ENCODE data around the gene LIN28A.
A peak's percentile ranks its signal among the peaks of the same experiment; 100 is the strongest.

LIN28A gene

DNA sequence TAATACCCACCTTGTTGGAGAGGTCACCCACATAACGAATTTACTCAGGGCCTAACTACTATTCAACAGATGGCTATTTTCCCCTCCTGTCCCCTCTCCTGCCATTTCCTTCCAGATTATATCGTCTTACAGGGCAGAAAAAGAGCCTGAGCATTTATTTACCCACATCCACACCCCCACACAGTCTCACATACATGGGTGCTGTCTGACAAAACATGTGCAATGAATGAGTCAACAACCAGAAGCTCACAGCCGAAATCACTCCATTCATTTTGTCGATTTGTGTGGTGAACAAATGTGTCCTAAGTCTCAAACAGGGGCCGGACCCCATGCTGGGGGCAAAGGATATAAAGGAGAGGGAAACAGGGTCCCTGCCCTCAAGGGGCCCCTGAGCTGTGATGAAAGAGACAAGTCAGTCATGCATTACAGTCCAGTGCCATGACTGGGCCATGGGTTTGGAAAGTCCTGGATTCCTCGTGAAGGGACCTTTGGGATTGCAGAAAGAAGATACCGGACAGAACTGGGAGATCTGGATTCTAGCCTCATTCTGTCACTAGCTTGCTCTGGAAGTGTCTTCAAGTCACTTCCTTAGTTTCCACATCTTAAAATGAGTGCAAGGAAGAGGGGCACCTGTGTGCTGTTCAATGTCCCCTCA, 21.7 kb upstream of the LIN28A start:
- DNase-seq (ENCODE audit: low read depth): no peak

DNA sequence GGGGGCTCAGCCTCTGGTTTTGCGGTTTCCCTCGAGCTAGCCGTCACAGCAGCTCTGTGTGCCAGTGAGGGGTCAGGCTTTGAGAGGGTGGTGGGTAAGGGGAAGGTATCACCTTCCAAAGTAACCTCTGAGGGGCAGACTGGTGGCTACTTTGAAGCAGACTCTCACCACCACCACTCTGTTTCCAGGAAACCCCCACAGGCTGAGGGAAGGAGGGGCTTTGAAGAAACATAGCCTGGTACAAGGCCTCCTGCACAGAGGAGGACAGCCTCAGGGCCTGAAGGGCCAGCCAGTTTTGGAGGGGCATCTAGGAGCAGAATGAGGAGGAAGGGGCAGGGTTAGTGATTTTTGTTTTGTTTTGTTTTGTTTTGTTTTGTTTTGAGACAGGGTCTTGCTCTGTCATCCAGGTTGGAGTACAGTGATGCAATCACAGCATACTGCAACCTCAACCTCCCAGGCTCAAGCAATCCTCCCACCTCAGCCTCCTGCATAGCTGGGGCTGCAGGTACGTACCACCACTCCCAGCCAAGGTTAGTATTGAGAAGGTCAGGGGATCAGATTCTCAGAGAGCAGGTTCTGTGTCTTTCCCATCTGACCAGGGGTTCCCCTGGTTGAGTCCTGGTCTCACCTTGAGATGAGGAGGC, 20.9 kb upstream of the LIN28A start:
- no peak for DNase-seq (ENCODE audit: low read depth)

GRCh38 chr1:26391450-26391849, 19.2 kb upstream of the LIN28A start:
- DNase-seq (ENCODE audit: low read depth): no peak

DNA sequence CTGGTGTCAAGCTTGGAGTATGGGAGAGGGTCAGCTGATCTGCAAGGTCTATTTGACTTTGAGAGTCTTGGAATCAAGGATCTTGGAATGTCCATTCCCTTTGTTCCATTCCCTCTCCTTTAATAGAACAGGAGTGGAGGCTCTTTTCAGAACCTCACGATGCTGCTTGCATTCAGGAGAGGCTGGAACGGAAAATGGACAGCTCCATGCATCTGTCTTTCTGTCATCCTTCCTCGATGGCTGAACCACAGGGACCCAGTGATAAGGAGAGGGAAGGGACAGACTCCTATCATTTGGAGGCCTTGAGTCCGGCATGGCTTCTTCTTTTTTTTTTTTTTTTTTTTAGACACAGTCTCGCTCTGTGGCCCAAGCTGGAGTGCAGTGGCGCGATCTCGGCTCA, 14.9 kb upstream of the LIN28A start:
- no peak for DNase-seq (ENCODE audit: low read depth)

DNA sequence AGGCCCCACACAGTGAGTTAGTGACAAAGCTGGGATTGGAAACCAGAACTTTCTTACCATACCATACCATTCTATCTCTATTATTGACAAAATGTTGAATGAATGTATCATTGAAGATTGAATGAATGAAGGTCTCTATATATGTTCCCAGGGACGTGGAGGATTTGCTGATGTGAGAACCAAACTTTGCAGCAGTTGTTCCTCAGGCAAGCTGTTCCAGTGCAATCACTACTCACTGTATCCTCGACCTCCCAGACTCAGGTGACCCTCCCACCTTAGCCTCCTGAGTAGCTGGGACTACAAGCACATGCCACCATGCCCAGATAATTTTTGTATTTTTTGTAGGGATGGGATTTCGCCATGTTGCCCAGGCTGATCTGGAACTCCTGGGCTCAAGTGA, 11.6 kb upstream of the LIN28A start:
- DNase-seq (ENCODE audit: low read depth): no peak

GRCh38 chr1:26401891-26402290, 8.7 kb upstream of the LIN28A start:
- DNase-seq (ENCODE audit: low read depth): no peak

- DNase-seq (ENCODE audit: low read depth): no peak
Measured at GRCh38 chr1:26403656-26404055, 7.0 kb upstream of the LIN28A start.

DNA sequence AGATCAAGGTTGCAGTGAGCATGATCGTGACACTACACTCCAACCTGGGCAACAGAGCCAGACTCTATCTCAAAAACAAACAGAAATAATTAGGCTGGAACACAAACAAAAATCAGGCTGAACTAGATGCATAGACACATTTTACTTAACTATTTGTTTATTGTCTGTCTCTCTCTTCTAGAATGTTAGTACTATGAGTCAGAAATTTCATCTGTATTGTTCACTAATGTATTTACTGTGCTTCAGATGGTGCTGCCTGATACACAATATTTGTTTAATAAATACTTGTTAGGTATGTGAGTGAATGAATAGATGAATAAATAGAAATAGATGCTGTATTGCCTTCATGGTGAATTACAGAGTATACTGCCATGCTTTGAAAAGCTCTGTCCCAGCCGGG, 6.0 kb upstream of the LIN28A start:
- DNase-seq (ENCODE audit: low read depth): no peak

DNA sequence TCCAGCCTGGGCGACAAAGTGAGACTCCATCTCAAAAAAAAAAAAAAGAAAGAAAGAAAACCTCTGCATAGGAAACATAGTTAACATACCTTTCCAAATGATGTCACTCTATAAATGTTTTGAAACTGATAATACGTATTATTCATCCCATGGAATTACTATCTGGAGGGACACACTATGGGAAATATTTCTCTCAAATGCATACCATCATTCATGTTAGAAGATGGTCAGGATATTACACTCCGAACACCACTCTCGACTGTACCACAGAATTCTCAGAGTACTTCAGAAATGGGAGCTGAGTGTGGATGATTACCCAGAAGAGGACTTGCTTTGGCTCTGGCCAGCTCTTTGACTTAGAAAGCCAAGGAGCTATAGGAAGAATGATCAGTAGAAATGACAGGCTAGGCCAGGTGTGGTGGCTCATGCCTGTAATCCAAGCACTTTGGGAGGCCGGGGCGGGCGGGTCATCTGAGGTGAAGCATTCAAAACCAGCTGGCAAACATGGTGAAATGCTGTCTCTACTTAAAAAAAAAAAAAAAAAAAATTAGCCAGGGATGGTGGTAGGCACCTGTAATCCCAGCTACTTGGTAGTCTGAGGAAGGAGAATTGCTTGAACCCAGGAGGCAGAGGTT, 5.2 kb upstream of the LIN28A start:
- peak; percentile 58 for DNase-seq (ENCODE audit: low read depth)

GRCh38 chr1:26408604-26409003, 2.0 kb upstream of the LIN28A start:
- DNase-seq (ENCODE audit: low read depth): no peak

- DNase-seq (ENCODE audit: low read depth): no peak
Measured at GRCh38 chr1:26409191-26409807, 1.3 kb upstream of the LIN28A start.

DNA sequence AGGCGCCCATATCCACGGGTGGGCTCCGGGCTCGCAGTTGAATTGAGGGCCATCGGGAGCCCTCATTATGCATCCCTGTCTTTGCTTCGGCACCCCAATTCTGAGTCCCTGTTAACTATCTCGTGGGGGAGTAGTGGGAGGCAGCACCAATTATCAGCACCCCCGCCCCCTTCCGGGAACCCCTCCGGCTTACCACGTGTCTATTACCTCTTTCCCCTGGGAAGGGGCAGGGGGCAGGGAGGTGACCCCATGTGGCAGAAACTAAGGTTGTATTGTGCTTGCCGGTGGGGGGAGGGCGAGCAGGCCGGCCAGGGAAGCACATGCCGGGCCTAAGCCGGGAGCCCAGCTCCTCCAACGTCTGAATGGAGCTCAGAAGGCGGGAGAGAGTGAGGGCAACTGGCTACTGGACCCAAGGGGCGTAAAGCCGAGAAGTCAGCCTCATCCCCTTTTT, 1.0 kb downstream of the LIN28A start:
- DNase-seq (ENCODE audit: low read depth): no peak

DNA sequence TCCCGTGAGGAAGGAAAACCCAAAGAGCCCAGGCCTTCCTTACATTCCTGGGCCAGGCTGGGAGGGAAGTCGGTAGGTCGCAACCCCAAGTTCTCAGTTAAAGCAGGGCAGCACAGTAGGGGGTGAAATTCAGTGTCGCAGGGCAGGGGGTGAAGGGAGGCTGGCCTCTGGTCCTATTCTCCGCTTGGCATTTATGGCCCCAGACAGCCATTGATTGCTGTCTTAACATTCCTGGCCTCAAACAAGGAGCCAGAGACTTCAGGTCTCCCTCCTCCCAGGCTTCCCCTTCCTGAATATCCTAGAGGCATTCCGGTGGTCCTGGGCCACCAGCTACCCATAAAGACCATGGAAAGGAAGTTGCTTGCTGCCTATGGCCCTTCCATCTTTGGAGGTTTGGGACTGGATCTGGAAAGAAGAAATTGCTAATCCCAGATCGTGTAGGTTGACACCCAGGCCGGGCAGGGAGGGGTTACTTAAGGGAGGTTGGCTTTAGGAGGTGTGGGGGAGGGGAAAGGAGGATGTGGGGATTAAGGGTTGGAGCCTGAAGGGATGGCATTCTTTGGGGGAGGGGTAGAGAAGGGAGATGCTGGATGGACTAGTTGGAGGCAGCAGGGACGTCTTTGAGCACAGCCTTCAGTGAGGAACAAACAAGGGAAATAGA, 1.7 kb downstream of the LIN28A start:
- DNase-seq (ENCODE audit: low read depth): no peak

DNA sequence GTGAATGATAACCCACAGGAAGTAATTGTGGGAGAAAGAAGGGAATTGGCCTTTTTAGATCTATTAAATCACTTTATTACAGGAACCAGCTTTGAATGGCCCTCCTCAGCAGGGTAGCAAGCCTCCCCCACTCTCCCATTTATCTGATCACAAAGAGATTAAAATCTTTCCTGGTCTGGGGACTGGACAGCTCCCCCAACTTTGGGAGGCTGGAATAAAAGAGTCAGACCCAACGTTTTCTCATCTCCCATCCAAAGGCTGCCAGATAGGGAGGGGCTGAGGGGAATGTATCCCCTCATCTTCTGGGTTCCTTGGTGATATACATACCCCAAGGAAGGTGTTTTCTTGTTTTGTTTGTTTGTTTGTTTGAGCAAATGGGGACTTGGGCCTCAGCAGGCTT, 2.4 kb downstream of the LIN28A start:
- DNase-seq (ENCODE audit: low read depth): no peak

DNA sequence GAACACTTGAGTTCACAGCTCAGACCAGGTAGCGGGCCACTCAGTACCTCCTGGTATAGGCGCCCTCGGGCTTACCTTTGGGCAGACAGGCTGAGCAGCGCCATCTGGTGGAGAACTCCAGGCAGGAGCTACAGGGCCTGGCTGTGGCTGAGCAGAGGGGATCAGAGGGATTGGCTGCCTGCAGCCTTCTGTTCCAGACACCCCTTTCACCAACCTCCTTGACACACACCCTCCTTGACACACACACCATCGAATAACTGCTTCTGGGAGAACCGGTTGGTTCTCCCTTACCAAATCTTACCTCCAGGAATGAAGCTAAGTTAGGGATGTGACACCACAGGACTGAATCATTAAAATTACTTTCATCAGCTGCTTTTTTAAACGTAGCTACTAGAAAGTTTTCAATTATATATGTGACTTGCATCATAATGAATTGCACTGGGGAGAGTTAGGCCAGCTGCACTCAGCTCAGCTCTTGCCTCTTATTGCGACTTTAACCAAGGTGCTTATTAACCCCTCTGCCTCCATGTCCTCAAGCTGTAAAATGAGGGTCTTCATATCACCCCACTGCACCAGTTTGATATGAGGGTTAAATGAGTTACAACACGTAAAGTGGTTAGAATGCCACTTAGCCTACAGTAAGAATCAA, 6.6 kb downstream of the LIN28A start:
- no peak for DNase-seq (ENCODE audit: low read depth)

DNA sequence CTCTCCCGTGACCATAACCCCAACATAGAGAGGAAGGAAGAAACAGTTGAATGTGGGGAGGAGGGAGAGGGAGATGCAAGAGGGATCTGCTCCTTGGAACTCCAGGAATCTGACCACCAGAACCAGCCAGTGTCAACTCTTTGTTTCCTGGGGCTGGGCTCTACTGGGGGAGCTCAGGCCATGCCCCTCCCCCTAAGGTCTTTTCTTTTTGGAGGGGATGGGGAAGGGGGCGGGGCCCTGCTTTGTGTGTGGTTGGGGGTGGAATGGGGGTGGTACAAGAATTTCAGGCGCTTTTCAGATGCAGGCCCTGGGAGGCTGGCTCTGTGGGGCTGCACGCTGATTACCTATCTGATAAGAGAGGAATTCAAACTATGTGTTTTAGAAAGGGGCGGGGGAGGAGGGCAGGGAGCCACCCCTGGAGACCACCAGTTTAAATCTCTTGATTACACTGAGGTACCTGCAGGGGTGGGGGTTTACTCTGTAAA, 8.3 kb downstream of the LIN28A start:
- no peak for DNase-seq (ENCODE audit: low read depth)

DNA sequence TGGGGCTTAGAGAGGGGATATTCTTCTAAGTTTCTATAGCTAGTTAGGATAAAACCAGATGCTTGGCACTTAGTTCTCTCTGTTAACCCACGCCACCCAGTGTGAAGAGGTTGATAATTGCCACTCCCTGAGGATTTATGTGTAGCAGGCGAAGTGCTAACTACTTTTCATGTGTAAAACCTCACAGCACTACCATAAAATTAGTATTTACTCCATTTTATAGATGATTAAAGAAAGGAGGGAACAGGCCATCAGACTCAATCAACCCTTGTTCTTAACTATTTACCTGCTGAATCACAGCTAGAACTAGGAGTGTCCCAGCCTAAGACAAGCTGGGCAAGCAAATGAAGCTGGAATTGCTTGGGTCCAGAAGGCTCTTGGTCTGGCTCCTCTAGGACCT, 8.9 kb downstream of the LIN28A start:
- DNase-seq (ENCODE audit: low read depth): no peak

DNA sequence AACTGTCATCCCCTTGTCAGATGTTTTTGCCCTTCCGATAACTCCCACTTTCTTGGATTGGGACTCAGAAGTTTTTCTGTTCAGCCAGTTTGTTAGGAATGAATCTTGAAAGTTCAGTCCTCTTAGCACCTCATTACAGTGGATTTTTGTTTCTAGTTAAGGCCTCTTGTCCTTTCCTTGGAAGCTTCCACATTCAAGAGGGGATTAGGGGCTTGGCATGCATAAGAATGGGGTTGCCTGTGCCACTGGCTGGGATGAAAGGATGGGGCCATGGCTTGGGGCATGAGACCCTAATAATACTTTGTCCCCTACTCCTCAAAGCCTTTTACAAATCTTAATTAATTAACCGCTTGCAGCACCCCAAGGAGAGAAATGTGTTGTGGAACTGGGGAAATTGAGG, 19.1 kb downstream of the LIN28A start:
- no peak for DNase-seq (ENCODE audit: low read depth)

- peak; percentile 87 for DNase-seq (ENCODE audit: low read depth)
Measured at GRCh38 chr1:26431979-26432695, 21.5 kb downstream of the LIN28A start, which contains the start of gene DHDDS. TSS of gene DHDDS (plus strand) at chr1:26432321. CDS start at chr1:26432946, 625 bp downstream.

- no peak for DNase-seq (ENCODE audit: low read depth)
Measured at GRCh38 chr1:26432793-26433192, 22.2 kb downstream of the LIN28A start.

- no peak for DNase-seq (ENCODE audit: low read depth)
Measured at GRCh38 chr1:26434161-26434752, 23.6 kb downstream of the LIN28A start.

Measured in HS-5 (cell line).